Cardiac atrium fibroblast (primary cell): Measurements from ENCODE around the gene PRLHR. TPM values are rescaled to one million over a fixed set of nuclear protein-coding genes. Genes with fewer than 3 reads are reported as not detected.

ENCODE experiments used
- total RNA-seq: library from RNA; depleted of rRNA; stranded (reverse); fragments of >200 nt; gene quantifications from 2 replicates; pipeline ENCODE4 v1.2.3, GENCODE V29; 2015

The PRLHR gene
- not detected in 2 replicates for total RNA-seq

GRCh38 chr10:118595598-118596425 lies at the start of gene PRLHR:
Gene PRLHR, minus strand, starts transcription at chr10:118595648. Its CDS starts 404 bp downstream, at chr10:118595244.

Other genes with a start within 250 kb of the PRLHR start
- gene CACUL1, start 159.3 kb upstream of the PRLHR start, total RNA-seq, result 10.3 and 21.2 TPM in 2 replicates